GM21717 (cell line): ENCODE measurements around the gene AKAP5.
"Not testable (repeated sequence)": the region's sequence is repeated elsewhere in the genome, so short reads cannot be mapped to it uniquely, and the experiment has no call there.

Experiments
- ATAC-seq: cut with Tn5 transposase; IDR thresholded peaks from one replicate; pipeline ENCODE4 v1.9.1; 2021; ENCODE audit warnings: mild to moderate bottlenecking, moderate library complexity; ENCODE audit not compliant: unreplicated experiment

AKAP5 gene

DNA sequence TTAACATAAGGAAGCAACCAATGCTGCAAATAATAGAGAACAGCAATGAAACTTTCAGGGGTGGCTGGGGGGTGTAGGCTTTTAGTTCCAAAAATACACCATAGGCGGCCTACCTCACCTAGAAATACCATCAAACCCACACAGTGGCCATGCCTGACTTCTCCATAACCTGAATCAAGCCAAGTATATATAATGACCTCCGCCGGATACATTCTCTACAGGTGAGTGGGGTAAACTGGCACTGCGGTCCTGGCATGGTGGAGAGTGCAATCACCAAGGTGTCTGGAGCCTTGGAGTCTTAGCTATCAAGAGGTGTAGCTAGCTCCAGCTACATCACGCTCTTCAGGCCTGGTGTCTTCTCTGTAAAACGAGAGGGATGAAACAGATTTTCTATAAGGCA is 37.2 kb downstream of the AKAP5 start:
- no peak for ATAC-seq

DNA sequence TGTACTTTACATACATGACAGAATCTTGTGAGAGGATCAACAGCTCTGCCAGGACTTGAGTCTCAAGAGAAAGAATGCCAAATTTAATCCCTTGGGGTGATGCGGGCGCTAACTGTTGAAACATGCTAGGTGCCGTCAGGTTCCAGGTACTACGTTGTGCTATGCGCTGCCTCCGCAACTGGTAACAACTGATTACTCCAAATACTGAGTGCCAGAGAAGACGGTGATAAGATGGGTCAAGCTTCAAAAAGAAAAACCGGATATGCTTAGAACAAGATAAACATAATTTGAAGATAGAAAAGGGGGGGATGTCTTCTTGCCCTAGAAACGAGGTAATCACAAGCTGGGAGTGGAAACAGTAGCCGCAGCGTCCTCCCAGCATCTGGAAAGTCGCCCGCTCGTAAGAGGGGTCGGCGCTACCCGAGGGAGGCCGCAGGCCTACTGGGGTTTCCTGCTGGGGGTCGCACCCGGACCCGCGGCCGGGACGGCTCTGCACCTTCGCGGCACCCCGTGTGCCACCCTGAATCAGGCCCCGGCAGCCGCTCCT is 37.7 kb downstream of the AKAP5 start:
- no peak for ATAC-seq

DNA sequence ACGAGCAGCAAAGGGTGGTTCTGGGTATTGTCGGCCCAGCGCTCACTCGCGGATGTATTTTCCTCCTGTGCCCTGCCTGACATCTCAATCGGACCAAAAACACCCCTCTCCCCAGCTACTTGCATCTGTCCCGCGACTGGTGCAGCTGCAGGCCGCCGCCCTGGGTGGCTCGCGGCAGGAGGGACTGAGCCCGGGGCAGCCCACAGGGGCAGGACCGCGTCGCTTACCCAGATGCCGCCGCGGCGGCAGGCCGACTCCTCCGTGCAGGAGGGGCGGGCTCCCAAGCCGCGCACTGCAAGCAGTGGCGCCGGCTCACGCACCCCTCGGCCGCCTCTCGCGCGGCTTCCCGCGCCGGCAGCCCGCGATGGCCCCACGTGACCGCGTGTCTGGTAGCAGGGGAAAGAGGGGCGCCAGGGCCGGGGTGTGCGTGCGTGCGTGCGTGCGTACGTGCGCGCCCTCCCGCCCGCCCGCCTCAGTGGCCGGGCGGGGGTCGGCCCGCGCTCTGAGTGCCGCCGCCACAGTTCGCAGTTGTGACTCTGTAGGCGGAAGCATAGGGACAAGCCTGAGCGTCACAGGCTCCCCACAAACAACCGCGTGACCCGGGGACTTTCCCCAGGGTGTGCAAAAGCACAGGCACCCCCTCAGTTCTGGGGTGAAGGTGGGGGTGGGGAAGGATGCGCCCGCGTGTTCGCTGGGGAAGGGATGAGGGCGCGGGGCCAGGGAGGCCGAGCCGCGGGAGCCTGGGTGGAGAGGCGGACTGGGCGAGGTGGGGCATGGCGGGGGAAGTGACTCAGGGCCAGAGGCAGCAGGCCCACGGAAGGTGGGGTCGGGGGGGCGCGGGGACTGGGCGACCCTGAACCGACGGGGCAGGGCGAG is 38.4 kb downstream of the AKAP5 start, which contains the start of gene ZBTB25:
TSS of gene ZBTB25 (minus strand) at position 405 of the 876 bp plus-strand sequence. CDS start 13,305 bp downstream, outside the sequence.
- peak; percentile 54 for ATAC-seq

DNA sequence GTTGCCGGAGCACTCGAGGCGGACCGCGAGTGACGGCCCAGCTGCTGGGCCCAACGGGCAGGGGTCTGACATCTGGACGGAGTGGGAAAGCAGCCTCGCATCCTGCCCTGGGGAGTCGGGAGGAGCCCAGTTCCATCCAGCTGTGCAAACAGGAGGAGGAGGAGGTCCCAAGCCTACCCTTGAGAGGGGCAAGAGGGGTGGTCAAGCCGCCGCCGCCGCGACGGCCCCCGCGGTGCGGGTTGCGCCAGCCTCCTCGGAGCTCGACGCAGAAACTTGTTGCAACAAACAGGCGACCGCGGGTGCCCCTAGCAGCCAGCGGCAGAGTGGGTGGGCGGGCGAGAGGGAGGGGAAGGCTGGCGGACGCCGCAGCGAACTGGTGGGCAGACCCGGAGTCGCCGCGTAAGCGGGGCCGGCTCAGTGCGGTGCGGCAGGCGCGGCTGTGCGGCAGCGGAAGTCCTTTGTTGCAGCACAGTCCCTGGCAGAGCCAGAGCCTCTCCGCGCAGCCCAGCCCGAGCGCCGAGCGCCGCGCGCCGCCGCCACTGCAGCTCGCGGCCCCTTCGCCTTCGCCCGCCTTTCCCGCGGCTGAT is 39.1 kb downstream of the AKAP5 start, which contains the start of gene ZBTB1:
TSS of gene ZBTB1 (plus strand) at position 461 of the 587 bp plus-strand sequence. CDS start 16,735 bp downstream, outside the sequence.
- peak; percentile 27 for ATAC-seq

DNA sequence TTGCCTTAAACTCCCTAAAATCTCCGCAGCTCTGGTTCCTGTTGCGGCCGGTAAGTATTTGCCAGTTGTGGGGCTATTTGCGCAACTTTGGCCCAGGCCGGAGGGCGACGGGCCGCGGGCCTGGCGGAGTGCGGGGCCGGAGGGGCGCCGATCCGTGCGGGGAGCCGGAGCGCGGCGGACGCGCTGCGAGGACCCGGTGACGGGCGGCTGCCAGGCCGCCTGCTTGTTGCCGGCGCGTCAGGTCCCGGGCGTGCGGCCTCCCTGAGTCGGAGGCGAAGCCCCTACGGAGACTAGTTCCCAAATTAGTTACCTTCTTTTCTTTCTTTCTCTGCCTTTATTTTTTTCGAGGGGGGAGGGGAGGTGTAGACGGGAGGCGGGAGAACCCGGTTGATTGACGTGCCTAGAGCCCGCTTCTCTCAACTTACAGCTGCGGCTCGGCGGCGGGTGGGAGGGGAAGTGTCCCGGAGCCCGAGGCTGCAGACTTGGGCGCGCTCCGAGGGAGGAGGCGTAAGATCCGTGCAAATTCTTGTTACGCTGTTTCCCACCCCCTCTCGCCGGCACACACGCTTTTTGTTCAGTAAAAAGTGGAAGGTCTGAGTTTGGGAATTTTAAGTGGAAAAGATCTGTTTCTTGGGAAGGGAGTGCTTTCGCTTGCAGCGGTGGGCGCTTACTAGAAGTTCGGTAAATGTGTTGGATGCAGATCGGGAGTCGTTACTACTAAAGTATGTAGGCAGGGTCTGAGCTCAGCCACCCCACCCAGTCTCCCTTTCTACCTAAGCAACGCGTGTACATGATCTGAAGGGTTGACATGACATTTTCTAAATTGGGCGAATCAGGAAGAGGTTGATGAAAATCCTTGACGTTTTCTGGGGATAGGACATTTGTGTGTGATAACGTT is 39.8 kb downstream of the AKAP5 start:
- ATAC-seq, result peak; percentile 27

DNA sequence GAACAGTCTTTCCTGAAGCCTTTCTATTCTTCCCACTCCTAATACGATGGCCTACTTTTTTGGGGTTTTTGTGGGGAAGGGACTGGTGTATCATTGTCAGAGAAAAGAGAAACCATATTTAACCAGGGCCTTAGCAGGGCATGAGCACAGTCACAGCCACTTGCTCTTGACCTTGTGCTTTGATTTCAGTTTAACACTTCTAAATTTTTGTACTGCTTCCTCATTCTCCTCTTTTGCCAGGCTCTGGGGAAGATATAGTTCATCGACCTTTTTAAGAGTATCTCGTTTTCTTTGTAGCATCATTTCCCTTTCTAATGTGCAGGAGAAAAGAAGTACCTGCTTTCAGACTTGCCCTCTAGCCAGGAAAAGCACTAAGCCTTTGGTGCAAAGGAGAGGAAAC is 41.4 kb downstream of the AKAP5 start:
- no peak for ATAC-seq

DNA sequence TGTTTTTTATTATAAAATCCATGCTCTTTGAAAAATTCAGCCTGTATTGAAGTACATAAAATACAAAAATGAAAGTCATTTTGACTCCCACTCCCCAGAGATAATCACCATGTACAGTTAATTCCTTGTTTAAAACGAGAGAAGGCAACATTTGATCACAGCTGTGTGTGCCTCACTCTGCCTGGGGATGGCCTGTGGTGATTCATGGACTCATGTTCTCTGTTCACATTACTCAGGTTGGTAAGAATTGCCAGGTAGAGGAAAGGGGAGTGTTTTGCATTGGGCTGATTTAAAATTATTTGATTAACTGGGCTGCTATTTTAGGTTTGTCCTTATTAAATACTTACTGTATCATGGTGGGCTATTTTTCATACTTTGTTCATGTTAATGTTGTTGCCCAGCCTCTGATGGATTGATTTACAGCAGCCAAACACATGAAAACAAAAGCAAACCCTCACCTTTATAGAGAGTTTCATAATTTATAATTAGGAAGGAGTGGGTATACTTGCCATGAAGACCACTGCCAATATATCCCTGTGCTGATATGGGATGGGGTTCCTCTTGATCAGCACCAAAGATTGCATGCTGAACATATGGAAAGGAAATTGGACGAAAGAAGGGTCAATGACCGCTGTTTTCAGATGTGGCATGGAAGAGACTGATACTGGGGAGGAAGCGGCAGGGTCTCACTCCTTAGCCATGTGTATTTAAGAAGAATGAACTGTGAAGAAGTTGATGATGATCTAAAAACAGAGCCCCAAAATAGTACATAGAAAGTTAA is 42.3 kb downstream of the AKAP5 start:
- ATAC-seq, result no peak

DNA sequence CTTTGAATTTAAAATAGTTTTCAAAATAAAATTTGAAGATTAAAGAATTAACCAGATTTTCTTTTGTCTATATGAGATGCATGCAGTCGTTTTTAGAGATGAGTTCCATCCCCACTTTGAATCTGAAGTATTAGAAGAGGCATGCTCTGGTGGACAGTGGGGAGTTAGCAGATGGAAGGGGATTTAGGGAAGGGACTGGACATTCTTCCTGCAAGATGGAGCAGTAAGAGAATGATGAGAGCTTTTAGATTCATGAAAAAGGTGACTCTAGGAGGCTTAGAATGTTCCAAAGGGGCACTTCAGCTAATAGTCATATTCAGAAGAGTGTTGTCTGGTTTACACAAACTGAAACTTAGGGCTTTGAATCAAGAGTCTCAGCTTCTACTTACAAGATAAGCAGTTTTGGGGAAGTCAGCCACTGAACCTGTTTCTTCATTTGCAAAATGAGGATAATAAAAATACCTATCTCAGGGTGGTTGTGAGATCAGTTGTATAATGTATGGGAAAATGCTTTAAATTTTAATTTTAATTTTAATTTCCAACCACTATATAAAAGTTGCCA is 43.0 kb downstream of the AKAP5 start:
- ATAC-seq, result no peak

DNA sequence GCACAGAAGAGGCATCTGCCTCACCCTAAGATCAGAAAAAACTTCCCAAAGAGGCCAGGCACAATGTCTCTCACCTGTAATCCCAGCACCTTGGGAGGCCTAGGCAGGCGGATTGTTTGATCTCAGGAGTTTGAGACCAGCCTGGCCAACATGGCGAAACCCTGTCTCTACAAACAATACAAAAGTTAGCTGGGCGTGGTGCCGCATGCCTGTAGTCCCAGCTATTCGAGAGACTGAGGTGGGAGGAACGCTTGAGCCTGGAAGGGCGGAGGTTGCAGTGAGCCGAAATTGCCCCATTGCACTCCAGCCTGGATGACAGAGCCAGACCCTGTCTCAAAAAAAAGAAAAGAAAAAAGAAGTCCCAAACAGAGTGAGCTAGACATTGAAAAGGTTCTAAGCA is 43.7 kb downstream of the AKAP5 start:
- ATAC-seq, result no peak

DNA sequence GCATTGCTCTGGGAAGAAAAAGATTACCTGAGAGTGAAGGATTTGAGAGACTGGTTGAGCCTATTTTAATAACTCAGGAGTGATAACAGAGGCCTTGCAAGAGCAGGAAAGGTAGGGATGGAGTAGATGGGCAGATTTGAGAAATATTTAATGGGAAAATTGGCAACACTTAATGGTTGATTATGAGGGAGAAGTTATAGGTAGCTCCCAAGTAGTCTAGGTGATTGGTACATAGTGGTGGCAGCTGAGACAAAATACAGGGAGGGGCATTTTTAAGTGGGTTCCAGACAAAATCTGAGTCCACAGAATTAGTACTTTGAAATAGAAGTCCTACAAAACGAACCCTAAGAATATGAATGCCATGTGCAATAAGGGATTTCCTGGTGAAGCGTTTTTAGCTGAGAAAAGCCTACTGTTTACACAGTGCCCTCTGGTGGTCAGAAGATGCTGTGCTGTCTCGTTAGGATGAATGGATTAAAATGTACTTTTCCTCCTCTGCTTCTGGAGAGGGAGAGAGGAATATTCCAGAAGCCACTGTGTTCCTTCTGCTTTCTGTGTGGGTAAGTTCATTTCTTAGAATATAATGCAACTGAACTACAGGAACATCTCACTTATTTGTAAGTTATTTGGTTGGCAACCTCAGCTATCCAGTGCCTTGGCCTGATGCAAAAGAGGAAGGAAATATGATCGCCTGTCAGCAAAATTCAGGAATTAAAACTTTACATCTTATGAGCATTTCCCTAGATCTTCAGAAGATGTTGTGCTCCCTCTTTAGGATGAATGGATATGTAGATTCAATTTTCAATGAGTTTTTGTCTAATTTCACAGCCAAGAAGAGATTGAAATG is 45.7 kb downstream of the AKAP5 start:
- no peak for ATAC-seq

DNA sequence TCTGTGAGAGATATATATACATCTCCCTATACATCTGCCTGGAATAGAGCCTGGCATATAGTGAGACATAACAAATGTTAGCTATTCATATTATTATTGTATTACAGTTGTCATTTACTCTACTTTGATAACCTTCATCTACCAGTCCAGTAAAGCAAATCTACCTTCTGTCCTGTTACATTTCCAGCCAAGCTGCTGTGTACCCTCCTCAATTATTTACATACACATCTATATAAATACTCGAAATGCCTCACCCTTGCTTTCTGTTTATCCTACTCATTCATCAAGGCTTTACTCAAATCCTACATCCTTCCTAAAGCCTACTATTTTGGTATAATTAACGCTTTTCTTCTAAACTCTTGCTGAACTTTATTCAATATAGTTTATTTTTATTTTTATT is 48.0 kb downstream of the AKAP5 start:
- no peak for ATAC-seq

DNA sequence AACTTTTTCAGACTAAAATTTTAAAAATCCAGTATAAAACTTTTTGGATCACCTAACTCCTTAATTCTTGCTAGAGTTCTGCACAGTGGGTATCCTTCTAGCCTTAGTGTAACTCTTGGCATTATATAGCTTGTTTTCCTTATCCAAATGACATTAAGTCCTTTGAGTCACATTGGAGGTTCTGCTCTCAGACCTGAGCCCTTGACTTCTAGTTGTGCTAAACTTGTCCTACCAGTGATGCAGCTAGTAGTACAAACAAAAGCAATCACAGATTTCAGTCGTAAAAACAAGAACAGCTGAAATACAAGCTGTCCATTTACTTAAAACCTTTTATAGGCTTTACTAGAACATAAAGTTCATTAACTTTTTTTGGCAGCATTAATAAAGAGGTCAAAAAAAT is 49.8 kb downstream of the AKAP5 start:
- ATAC-seq, result no peak

DNA sequence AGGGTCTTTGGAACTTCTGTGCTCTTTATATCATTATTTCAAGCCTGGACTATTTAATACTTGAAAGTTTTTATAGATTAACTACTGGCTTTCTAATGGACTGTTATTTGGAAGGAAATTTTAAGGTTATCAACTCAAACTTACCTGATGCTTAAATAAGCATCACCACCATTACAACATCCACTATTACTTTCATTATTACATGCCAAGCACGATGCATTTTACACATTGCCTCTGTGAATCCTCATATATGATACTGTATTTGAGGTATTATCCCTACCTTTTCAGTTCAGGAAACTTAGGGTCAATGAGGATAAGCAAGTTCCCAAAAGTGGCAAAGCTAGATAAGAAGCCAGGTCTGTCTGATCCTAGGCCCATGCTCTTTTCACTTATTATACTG is 51.7 kb downstream of the AKAP5 start:
- no peak for ATAC-seq

DNA sequence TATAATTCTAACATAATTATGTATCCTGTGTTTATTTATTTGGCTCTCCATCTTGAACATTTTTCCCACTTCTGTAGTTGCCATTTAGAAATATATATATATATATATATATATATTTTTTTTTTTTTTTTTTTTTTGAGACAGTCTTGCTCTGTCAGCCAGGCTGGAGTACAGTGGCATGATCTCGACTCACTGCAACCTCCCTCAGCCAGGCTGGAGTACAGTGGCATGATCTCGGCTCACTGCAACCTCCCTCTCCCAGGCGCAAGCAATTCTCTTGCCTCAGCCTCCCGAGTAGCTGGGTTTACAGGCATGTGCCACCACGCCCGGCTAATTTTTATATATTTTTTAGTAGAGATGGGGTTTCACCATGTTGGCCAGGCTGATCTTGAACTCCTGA is 52.4 kb downstream of the AKAP5 start:
- not testable (repeated sequence) for ATAC-seq

DNA sequence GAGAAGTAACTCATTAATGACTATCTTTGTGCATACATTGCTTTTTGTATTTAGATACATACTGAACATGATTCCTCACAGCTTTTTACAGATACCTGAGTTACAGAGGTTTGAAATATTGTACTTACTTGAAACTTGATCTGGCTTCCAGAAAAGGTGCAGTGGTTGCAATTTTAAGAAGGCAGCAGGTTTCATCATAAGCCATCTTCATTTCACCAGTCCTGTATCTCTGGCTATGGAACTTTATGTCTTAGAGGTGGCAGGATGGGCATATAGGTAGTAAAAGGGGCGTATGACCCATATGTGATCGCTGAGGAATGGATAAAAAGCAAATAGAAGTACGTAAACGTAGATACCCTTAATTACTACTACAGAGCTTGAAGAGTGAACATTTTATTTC is 52.9 kb downstream of the AKAP5 start:
- ATAC-seq, result no peak

DNA sequence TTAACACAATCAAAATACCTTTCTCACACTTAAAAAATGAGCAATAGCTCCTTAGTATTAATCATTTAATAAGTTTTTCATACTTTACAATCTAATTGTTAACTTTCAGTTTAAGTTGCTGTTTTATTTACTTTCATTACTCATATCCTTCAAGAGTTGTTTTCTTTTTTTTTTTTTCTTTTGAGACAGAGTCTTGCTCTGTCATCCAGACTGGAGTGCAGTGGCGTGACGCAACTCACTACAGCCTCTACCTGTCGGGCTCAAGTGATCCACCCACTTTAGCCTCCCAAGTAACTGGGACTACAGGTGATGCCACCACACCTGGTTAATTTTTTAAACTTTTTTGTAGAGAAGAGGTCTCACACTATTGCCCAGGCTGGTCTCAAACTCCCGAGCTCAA is 55.4 kb downstream of the AKAP5 start:
- no peak for ATAC-seq

DNA sequence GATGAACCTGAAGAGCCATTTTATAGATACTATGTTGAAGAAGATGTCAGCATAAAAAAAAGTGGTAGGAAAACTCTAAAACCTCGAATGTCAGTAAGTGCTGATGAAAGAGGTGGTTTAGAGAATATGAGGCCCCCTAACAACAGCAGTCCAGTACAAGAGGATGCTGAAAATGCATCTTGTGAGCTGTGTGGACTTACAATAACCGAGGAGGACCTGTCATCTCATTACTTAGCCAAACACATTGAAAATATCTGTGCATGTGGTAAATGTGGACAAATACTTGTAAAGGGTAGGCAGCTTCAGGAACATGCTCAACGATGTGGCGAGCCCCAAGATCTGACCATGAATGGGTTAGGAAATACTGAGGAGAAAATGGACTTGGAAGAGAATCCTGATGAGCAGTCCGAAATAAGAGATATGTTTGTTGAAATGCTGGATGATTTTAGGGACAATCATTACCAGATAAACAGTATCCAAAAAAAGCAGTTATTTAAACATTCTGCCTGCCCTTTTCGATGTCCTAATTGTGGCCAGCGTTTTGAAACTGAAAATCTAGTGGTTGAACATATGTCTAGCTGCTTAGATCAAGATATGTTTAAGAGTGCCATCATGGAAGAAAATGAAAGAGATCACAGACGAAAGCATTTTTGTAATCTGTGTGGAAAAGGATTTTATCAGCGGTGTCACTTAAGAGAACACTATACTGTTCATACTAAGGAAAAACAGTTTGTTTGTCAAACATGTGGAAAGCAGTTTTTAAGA is 57.5 kb downstream of the AKAP5 start:
- no peak for ATAC-seq
